Sigmoid colon (tissue), 7 donors: ENCODE measurements around the gene CYP20A1. TPM values are rescaled to one million over a fixed set of nuclear protein-coding genes. Genes with fewer than 3 reads are reported as not detected.
A peak's percentile ranks its signal among the peaks of the same experiment; 100 is the strongest.
"Not testable (repeated sequence)": the region's sequence is repeated elsewhere in the genome, so short reads cannot be mapped to it uniquely, and the experiment has no call there.

Experiments used
- DNase-seq: peaks from one replicate; pipeline ENCODE4 v3.0.0-alpha.2; 2019
- H3K27ac ChIP-seq, 4 donors: fragments of 200-600 bp; sonication (generic); one replicate each; pipeline ENCODE4 v1.5.1; 2016 to 2019; ENCODE audit warnings: mild to moderate bottlenecking in 1 of 4
- H3K27me3 ChIP-seq, 3 donors: fragments of 200-600 bp; sonication (generic); one replicate each; pipeline ENCODE4 v1.5.1; 2019; ENCODE audit warnings: mild to moderate bottlenecking in 1 of 3
- H3K36me3 ChIP-seq, 4 donors: fragments of 200-600 bp; sonication (generic); one replicate each; pipeline ENCODE4 v1.5.1; 2016 to 2019
- H3K4me1 ChIP-seq, 4 donors: fragments of 200-600 bp; sonication (generic); one replicate each; pipeline ENCODE4 v1.5.1; 2017 to 2019
- H3K4me3 ChIP-seq, 4 donors: fragments of 200-600 bp; sonication (generic); one replicate each; pipeline ENCODE4 v1.5.1; 2017 to 2019; ENCODE audit warnings: mild to moderate bottlenecking in 2 of 4, moderate library complexity in 1 of 4
- H3K9me3 ChIP-seq, 4 donors: fragments of 200-600 bp in 3 of 4; sonication (generic) in 3 of 4; one replicate each; pipeline versions ENCODE4 v1.5.1 to v1.6.1; 2013 to 2019
- EP300 ChIP-seq, 4 donors: sonication (generic); formaldehyde crosslinking; IDR thresholded peaks; one replicate each; pipeline ENCODE4 v1.6.1; 2017; ENCODE audit warnings: antibody characterized with exemption in 4 of 4
- POLR2A ChIP-seq, 2 donors: fragments of 450-650 bp; IDR thresholded peaks; one replicate each; pipeline ENCODE4 v1.6.1; 2016; ENCODE audit warnings: antibody characterized with exemption in 2 of 2, mild to moderate bottlenecking in 2 of 2, moderate library complexity in 2 of 2
- POLR2AphosphoS5 ChIP-seq, 4 donors: sonication (generic); formaldehyde crosslinking; IDR thresholded peaks; one replicate each; pipeline ENCODE4 v1.6.1; 2017; ENCODE audit warnings: antibody characterized with exemption in 4 of 4
- WGBS, 2 donors: extraction: QIAGEN DNeasy Blood & Tissue Kit; methylation state at CpG; one replicate each; pipeline ENCODE4 v1.1.7; 2013; 5-methylcytosine and 5-hydroxymethylcytosine counted together
- intact Hi-C: fragments of 100-400 bp; cut with DNase I; formaldehyde crosslinking; loops from one replicate; pipeline ENCODE4 v1.15.1; 2023
- polyA plus RNA-seq, 3 donors: library from polyadenylated mRNA; stranded (reverse); fragments of 200-250 nt; gene quantifications; one replicate each; pipeline ENCODE4 v1.2.3, GENCODE V29; 2013
- total RNA-seq, 4 donors: library from RNA; depleted of rRNA; stranded (reverse); fragments of >200 nt; gene quantifications; one replicate each; pipeline ENCODE4 v1.1.0, GENCODE V29; 2016
- TF ChIP-seq, protein P1 (sequence below), 4 experiments: fragments of 450-650 bp in 3 of 4; fragments of 200-600 bp in 1 of 4; IDR thresholded peaks; one replicate each; pipeline ENCODE4 v1.5.1; 2016 to 2019; ENCODE audit warnings: antibody characterized with exemption in 4 of 4, mild to moderate bottlenecking in 3 of 4, moderate library complexity in 2 of 4
- donor health status: healthy with polysubstance abuse.
- donor health status: Bipolar disorder and iron deficiency.
- donor health status: healthy.

The CYP20A1 gene, protein sequence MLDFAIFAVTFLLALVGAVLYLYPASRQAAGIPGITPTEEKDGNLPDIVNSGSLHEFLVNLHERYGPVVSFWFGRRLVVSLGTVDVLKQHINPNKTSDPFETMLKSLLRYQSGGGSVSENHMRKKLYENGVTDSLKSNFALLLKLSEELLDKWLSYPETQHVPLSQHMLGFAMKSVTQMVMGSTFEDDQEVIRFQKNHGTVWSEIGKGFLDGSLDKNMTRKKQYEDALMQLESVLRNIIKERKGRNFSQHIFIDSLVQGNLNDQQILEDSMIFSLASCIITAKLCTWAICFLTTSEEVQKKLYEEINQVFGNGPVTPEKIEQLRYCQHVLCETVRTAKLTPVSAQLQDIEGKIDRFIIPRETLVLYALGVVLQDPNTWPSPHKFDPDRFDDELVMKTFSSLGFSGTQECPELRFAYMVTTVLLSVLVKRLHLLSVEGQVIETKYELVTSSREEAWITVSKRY
- 10 to 100 TPM; 22.7 to 35.4 (median 28.2) TPM for total RNA-seq
- 10 to 100 TPM in 1 of 3 donors, 1 to 10 TPM in 2; 4.8 to 10.8 (median 6.2) TPM for polyA plus RNA-seq

DNA sequence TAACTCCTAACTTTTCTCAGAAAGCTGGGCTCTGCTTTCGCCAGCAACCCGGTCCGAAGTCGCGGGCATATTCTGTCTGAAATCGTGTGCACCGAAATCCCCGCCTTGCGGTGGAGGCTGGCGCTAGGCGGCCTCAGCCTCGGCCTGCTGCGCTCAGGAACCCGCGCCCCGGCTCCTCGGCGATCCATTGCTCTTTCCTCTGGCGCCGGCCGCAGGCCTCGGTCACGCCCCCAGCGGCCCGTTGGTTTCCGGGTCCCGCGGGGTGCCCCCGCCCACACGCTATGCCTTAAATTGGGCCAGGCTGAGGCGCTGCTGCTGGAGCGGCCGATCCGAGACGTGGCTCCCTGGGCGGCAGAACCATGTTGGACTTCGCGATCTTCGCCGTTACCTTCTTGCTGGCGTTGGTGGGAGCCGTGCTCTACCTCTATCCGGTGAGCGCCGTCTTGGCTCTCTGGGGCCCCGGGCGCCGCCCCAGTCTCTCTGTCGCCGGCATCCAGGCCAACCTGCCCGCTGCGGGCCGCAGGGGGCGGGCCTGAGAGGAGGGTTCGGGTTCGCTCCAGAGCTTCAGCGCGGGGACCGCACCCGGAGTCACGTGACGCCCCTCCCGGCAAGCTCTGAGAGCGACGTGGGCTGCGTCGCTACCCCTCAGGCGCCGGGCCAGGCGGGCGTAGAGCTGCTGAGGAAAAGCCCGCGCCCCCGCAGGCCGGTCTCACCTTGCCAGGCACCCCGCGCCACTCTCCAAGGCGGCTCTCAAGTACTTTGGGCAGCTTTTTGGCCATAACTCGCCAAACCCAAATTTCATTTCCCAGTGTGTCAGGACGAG lies at the start of gene CYP20A1:
CYP20A1 (plus strand) TSS at position 315 of the 823 bp plus-strand sequence; CDS start at position 360, 45 bp downstream.
- Histone ChIP-seq H3K27me3 (no peaks in the 10 kb centered on the region), H3K36me3 (peaks cover 0 to 8% (median 0%) of the 10 kb centered on the region in 4 donors), H3K4me1 (peaks cover 0 to 25% (median 24%) of the 10 kb centered on the region in 4 donors), H3K9me3 (no peaks in the 10 kb centered on the region), H3K4me3 (peak within 1 kb of the TSS; percentile 49 to 74 (median 68)), H3K27ac (peak within 1 kb of the TSS; percentile 91 to 95 (median 92))
- peak; percentile 98 for DNase-seq
- intact Hi-C loops = loop anchor here (2.0 to 10.0 kb wide), 3 partner anchors 90 to 416 kb away; partner anchors contain the start of genes ABI2 and NBEAL1
- WGBS, 2 donors = 0 to 1% methylated on average over 80 of the region's 80 CpGs
- TF ChIP-seq POLR2A (IDR thresholded peaks at IDR 0.05) (peak; percentile 63 to 72), EP300 (IDR thresholded peaks at IDR 0.05) (peak in 2 of 4 donors; percentile 36 to 49), POLR2AphosphoS5 (IDR thresholded peaks at IDR 0.05) (peak; percentile 76 to 87 (median 80))
- TF ChIP-seq, protein P1, sequence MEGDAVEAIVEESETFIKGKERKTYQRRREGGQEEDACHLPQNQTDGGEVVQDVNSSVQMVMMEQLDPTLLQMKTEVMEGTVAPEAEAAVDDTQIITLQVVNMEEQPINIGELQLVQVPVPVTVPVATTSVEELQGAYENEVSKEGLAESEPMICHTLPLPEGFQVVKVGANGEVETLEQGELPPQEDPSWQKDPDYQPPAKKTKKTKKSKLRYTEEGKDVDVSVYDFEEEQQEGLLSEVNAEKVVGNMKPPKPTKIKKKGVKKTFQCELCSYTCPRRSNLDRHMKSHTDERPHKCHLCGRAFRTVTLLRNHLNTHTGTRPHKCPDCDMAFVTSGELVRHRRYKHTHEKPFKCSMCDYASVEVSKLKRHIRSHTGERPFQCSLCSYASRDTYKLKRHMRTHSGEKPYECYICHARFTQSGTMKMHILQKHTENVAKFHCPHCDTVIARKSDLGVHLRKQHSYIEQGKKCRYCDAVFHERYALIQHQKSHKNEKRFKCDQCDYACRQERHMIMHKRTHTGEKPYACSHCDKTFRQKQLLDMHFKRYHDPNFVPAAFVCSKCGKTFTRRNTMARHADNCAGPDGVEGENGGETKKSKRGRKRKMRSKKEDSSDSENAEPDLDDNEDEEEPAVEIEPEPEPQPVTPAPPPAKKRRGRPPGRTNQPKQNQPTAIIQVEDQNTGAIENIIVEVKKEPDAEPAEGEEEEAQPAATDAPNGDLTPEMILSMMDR (IDR thresholded peaks at IDR 0.05) = peak in 3 of 4 experiments; percentile 19 to 42 (median 40)

DNA sequence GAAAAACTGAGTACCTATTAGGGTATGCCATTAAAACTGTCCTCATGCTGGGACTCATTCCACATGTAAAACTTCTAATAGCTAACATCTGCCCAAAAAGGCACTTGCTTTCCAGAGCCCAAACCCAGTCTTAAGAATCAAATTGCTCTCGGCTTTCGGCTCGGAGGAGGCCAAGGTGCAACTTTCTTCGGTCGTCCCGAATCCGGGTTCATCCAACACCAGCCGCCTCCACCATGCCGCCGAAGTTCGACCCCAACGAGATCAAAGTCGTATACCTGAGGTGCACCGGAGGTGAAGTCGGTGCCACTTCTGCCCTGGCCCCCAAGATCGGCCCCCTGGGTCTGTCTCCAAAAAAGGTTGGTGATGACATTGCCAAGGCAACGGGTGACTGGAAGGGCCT lies 48.3 kb upstream of the CYP20A1 start:
- DNase-seq, H3K9me3 ChIP-seq, H3K27ac ChIP-seq, H3K4me3 ChIP-seq, H3K27me3 ChIP-seq, H3K4me1 ChIP-seq, intact Hi-C loops: not testable (repeated sequence)
- WGBS, 2 donors = 95 to 97% methylated on average over 15 to 16 of the region's 17 CpGs
- H3K36me3 ChIP-seq = peaks cover 4 to 74% (median 10%) of the 10 kb centered on the region in 4 donors

DNA sequence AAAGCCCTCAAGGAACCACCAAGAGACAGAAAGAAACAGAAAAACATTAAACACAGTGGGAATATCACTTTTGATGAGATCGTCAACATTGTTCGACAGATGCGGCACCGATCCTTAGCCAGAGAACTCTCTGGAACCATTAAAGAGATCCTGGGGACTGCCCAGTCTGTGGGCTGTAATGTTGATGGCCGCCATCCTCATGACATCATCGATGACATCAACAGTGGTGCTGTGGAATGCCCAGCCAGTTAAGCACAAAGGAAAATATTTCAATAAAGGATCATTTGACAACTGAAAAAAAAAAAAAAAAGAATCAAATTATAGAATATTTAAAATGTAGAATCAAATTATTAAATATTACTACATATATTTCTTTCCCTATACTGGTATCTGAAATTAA lies 47.8 kb upstream of the CYP20A1 start:
- H3K36me3 ChIP-seq = peaks cover 4 to 70% (median 10%) of the 10 kb centered on the region in 4 donors
- DNase-seq, intact Hi-C loops, H3K27ac ChIP-seq, H3K4me1 ChIP-seq, H3K9me3 ChIP-seq, H3K4me3 ChIP-seq, H3K27me3 ChIP-seq: not testable (repeated sequence)
- WGBS, 2 donors = 97 to 98% methylated on average over 6 of the region's 6 CpGs

DNA sequence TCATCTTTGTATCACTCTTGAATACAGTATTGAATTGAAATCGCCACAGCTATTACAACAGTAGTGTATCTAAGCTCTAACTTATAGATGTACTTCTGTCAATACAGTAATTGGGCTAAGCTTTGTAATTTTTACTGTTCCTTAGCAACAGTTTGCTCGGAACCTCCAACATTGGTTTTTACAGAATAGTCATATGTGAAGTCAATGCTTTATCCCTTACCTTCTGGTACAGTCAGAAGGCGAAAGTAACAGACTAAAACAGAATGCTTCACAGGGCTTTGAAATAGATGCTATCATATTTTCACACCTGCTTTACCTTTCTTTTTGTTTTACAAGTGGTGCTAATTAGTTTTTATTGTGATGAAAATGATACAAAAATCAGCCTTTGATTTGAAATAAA lies 46.9 kb upstream of the CYP20A1 start:
- no peaks in the 10 kb centered on the region for H3K4me1 ChIP-seq
- TF ChIP-seq POLR2AphosphoS5 (IDR thresholded peaks at IDR 0.05) = no peak
- TF ChIP-seq EP300 (IDR thresholded peaks at IDR 0.05) = no peak
- TF ChIP-seq POLR2A (IDR thresholded peaks at IDR 0.05) = no peak
- TF ChIP-seq, protein P1 (IDR thresholded peaks at IDR 0.05) = no peak
- no peaks in the 10 kb centered on the region for H3K9me3 ChIP-seq
- H3K36me3 ChIP-seq = peaks cover 4 to 62% (median 10%) of the 10 kb centered on the region in 4 donors
- no peak overlapping the region for H3K4me3 ChIP-seq
- WGBS, 2 donors = 94 to 96% methylated on average over 3 of the region's 3 CpGs
- H3K27ac ChIP-seq = no peak overlapping the region
- no peaks in the 10 kb centered on the region for H3K27me3 ChIP-seq
- no peak for DNase-seq
- intact Hi-C loops = no loop called here

DNA sequence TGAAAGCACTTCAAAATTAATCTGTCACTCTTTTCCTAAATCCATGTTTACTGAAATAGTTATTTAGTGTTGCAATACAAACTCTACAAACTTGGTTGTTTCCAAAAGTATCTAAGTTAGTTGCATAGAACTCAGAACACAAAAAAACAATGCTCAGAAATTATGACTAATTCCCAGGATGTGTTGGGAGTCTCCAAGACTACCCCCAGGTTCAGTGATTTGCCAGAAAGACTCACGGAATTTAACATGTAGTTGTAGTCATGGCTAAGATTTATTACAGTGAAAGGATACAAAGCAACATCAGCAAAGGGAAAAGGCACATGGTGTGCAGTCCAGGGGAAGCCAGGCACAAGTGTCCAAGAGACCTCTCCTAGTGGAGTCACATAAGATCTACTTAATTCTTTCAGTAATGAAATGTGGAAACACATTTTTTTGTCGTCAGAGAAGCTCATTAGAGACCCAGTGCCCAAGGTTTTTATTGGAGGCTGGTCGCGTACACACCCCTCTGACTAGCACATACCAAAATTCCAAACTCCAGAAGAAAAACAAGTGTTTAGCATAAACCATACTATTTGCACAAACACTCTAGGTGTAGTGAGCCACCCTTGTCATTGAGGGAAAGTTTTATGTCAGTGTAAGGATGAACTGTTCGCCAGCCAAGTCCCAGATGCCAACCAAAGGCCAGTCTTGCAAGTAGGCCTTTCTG lies 43.3 kb upstream of the CYP20A1 start:
- no peak for TF ChIP-seq EP300 (IDR thresholded peaks at IDR 0.05)
- TF ChIP-seq POLR2A (IDR thresholded peaks at IDR 0.05) = no peak
- TF ChIP-seq POLR2AphosphoS5 (IDR thresholded peaks at IDR 0.05) = no peak
- TF ChIP-seq, protein P1 (IDR thresholded peaks at IDR 0.05) = no peak
- no peak overlapping the region for H3K27ac ChIP-seq
- no peak for DNase-seq
- intact Hi-C loops = no loop called here
- H3K36me3 ChIP-seq = peaks cover under 1 to 66% (median 4%) of the 10 kb centered on the region in 4 donors
- WGBS, 2 donors = 92 to 93% methylated on average over 5 of the region's 5 CpGs
- no peaks in the 10 kb centered on the region for H3K27me3 ChIP-seq
- no peaks in the 10 kb centered on the region for H3K9me3 ChIP-seq
- H3K4me3 ChIP-seq = no peak overlapping the region
- no peaks in the 10 kb centered on the region for H3K4me1 ChIP-seq
